Suppressor macrophage treated with lipopolysaccharide for 1 hour (primary cell): ENCODE measurements around the gene OSBPL10.
"Not testable (repeated sequence)": the region's sequence is repeated elsewhere in the genome, so short reads cannot be mapped to it uniquely, and the experiment has no call there.

ENCODE experiments used
- DNase-seq, 3 donors: peaks; one replicate each; pipeline ENCODE4 v3.0.0-alpha.2; 2020 to 2022

OSBPL10 gene

GRCh38 chr3:31693346-31693745 lies 287.7 kb downstream of the OSBPL10 start:
- no peak for DNase-seq

DNA sequence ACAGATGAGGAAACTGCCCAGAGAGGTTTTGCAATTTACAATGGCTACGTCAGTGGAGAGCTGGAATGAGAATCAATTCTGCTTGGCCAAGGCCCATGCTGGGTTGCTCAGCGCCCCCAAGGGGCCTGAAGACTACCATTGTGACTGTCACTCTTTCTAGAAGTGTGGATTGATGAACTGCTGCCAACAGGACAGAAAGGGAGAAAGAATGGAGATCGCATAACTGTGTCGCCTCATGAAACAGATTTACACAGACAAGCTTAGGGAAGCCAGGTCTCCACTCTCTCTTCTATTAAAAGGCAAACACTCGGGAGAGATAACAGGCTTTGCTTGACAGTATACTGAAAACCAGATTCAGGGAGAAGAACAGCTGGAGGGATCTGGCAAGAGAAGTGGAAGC lies 288.3 kb downstream of the OSBPL10 start:
- DNase-seq = peak; percentile 22 to 34 (median 26)

DNA sequence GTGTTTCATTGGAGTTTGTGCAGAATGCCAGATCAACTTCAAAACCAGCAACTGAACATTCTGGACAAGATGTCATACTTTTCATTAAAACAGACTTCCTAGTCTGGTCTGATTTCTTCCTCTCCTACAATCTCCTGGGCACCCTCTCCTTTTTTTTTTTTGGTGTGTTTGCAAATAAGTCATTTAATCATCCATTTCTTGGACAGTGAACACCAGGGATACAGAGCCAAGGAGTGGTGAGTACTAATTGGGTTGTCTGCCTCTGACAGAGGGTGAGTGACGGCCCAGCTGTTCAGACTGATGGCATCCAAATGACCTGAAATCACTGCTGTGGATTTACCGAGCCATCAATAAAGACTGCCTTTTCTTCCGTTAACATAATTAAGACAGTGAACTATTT lies 290.3 kb downstream of the OSBPL10 start:
- no peak for DNase-seq

DNA sequence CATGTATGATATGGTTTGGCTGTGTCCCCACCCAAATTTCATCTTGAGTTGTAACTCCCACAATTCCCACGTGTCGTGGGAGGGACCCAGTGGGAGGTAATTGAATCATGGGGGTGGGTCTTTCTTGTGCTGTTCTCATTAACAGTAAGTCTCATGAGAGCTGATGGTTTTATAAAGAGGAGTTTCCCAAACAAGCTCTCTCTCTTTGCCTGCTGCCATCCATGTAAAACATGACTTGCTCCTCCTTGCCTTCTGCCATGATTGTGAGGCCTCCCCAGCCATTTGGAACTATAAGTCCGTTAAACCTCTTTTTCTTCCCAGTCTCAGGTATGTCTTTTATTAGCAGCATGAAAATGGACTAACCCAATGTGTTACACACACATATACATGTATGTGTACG lies 291.5 kb downstream of the OSBPL10 start:
- DNase-seq = not testable (repeated sequence)

GRCh38 chr3:31688984-31689383 lies 292.1 kb downstream of the OSBPL10 start:
- peak; percentile 64 to 87 (median 72) for DNase-seq

- no peak for DNase-seq
Measured at GRCh38 chr3:31687020-31687802, 293.9 kb downstream of the OSBPL10 start.

GRCh38 chr3:31680072-31680870 lies 300.8 kb downstream of the OSBPL10 start:
- DNase-seq = no peak

- DNase-seq = no peak
Measured at GRCh38 chr3:31676556-31676955, 304.5 kb downstream of the OSBPL10 start.

- no peak for DNase-seq
Measured at GRCh38 chr3:31673950-31674349, 307.1 kb downstream of the OSBPL10 start.

GRCh38 chr3:31671976-31672375 lies 309.1 kb downstream of the OSBPL10 start:
- peak; percentile 22 to 69 (median 66) for DNase-seq

DNA sequence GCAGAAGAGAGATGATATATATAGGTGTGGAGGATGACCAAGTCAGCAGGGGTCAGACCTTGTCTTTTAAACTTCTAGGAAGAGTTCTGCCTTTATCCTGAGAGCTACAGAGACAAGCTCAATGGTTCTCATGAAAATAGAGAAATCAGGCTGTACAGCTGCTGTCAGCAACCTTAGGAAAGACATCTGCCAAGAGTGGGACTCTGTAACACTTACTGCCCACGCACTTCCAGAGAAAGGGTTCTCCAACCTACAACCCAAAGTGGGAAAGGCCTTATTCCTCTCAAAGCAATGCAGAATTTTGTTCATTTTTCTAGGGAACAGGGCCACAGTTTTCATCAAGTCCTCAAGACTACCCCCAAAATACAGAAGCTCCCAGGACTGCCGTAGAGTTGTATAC lies 309.6 kb downstream of the OSBPL10 start:
- DNase-seq = peak; percentile 38 to 50 (median 44)

GRCh38 chr3:31670722-31671121 lies 310.3 kb downstream of the OSBPL10 start:
- DNase-seq = no peak

GRCh38 chr3:31670136-31670535 lies 310.9 kb downstream of the OSBPL10 start:
- DNase-seq = peak; percentile 80 to 95 (median 94)

DNA sequence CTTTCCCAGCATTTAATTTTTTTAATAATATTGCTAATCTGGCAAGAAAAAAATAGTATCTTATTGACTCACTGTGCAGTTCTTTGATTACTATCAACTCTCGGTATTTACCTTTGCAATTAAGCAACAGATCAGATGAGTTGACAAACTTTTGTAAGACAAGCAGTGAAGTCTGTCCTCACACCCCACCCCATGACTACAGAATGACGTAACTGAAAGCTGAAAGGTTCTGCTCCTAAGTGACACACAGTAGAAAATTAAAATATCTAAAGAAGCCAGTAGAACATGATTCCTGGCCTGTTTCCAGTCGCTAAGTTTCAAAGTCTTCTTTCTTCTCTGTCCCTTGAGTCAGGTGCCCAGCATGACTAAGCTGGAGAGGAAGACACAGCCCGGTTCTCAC lies 312.8 kb downstream of the OSBPL10 start:
- DNase-seq = peak; percentile 56 to 61 (median 59)

DNA sequence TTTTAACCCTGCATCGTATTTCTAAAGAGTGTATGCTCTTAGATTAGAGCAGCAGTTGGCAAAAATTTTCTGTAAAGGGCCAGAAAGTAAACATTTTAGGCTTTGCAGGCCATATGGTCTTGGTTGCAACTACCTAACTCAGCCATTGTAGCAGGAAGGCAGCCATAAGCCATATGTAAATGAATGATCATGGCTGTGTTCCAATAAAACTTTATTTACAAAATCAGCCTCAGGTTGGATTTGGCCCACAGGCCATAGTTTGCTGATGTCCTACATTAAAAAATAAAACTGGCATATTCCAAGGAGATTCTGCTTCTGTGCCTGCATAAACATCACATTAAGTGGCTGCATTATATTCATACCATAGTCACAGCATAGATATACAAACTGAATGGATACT lies 313.5 kb downstream of the OSBPL10 start:
- no peak for DNase-seq

GRCh38 chr3:31664031-31664430 lies 317.0 kb downstream of the OSBPL10 start:
- DNase-seq = no peak

DNA sequence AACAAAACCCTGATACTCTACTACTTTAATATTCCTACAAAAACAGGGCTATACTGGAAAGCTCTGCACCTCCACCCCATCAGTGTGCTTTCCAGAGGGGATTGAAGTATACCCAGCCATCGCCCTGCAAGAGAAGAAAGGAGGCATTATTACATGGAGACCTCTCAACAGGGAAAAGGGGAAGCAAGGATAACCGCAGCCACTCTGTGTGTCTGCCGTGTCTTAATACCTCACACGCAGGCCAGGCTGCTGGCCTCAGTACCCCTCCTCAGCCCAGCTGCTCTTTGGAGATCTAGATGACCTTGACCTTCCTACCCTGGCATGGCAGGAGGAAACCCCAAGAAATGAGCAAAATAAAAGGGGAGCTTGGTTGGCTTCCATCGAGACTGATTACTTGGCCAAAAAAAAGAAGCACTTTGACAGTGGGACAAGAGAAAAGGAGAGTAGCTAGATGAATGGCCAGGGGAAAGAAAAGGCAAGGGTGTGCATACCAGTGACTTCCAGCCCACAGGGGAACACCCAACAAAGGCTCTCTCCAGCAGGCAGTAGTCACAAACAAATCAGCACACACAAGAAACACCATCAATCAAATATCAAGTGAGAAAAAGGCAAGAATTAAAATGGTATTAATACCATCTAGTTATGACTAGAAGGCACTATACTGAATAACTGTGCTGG lies 318.9 kb downstream of the OSBPL10 start:
- DNase-seq = no peak

GRCh38 chr3:31661286-31661685 lies 319.8 kb downstream of the OSBPL10 start:
- DNase-seq = no peak

DNA sequence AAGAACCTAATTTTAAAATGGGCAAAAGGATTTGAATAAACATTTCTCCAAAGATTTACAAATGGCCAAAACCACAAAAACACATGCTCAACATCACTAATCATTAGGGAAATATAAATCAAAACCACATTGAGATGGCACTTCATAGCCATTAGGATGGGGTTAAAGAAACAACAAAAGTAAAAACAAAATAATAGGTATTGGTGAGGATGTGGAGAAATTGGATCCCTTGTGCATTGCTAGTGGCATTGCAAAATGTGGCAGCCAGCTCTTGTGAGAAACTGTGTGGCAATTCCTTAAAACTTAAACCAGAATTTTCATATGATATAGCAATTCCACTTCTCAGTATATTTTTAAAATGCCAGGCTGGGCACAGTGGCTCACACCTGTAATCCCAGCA lies 321.8 kb downstream of the OSBPL10 start:
- DNase-seq = no peak

DNA sequence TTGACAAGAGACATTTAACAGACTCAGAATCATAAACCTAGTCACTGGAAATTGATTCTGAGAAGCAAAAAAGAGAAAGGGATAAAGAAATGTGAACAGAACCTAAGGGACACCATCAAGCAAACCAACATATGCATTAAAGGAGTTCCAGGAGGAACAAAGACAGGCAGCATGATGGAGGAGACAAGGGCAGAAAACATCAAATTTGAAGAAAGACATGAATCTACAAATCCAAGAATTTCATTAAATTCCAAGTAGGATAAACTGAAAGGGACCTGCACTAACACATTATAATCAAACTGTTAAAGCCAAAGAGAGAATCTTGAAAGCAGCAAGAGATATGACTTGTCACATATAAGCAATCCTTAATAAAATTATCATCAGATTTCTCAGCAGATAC lies 326.1 kb downstream of the OSBPL10 start:
- no peak for DNase-seq

DNA sequence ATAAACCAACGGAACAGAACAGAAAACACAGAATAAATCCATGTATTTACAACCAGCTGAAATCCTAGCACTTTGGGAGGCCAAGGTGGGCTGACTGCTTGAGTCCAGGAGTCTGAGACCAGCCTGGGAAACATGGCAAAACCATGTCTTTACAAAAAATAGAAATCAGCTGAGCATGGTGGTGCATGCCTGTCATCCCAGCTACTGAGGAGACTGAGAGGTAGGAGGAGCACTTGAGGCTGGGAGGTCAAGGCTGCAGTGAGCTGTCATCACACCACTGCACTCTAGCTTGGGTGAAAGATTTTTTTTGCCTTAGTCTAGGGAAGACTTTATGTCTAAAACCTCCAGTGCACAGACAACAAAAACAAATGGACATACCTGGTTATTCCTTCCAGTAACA lies 327.6 kb downstream of the OSBPL10 start:
- no peak for DNase-seq

DNA sequence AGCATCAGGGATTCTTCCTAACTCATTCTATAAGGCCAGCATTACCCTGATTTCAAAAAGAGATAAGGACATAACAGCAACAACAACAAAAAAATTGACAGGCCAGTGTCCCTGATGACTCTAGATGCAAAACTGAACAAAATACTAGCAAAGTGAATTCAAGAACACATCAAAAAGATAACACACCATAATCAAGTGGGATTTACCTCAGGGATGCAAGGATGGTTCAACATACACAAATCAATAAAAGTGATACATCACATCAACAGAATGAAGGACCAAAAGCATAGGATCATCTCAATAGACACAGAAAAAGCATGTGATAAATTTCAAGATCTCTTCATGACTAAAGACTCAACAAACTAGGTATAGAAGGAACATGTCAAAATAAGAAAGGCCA lies 328.8 kb downstream of the OSBPL10 start:
- no peak for DNase-seq

- DNase-seq = no peak
Measured at GRCh38 chr3:31648286-31648968, 332.6 kb downstream of the OSBPL10 start.
